Retina (tissue), 1 donor: ENCODE measurements around the gene WAS.
"Not testable (repeated sequence)": the region's sequence is repeated elsewhere in the genome, so short reads cannot be mapped to it uniquely, and the experiment has no call there.

ENCODE experiments used
- DNase-seq: peaks from one replicate; pipeline ENCODE4 v3.0.0-alpha.2; 2016

WAS gene

GRCh38 chrX:48688531-48689150 is 5.0 kb downstream of the WAS start:
- no peak for DNase-seq

GRCh38 chrX:48689208-48689920 is 5.8 kb downstream of the WAS start:
- no peak for DNase-seq

GRCh38 chrX:48691746-48692145 is 8.1 kb downstream of the WAS start:
- DNase-seq: not testable (repeated sequence)

GRCh38 chrX:48694776-48695533 is 11.4 kb downstream of the WAS start:
- peak; percentile 45 for DNase-seq

- DNase-seq: no peak
Observed at GRCh38 chrX:48695534-48695896, 11.9 kb downstream of the WAS start.

GRCh38 chrX:48695925-48696300 is 12.3 kb downstream of the WAS start:
- no peak for DNase-seq

- peak; percentile 90 for DNase-seq
Observed at GRCh38 chrX:48696301-48696908, 12.8 kb downstream of the WAS start, which contains the start of gene SUV39H1. Gene SUV39H1 (plus strand): TSS chrX:48696734. CDS start chrX:48696785, 51 bp downstream.

- peak; percentile 33 for DNase-seq
Observed at GRCh38 chrX:48696909-48697727, 13.5 kb downstream of the WAS start.

GRCh38 chrX:48698306-48698705 is 14.7 kb downstream of the WAS start:
- DNase-seq: no peak

GRCh38 chrX:48700246-48700645 is 16.6 kb downstream of the WAS start:
- no peak for DNase-seq

- DNase-seq: no peak
Observed at GRCh38 chrX:48700951-48701653, 17.5 kb downstream of the WAS start.

- DNase-seq: no peak
Observed at GRCh38 chrX:48702032-48702431, 18.4 kb downstream of the WAS start.

GRCh38 chrX:48702716-48703115 is 19.1 kb downstream of the WAS start:
- no peak for DNase-seq

GRCh38 chrX:48703228-48703627 is 19.6 kb downstream of the WAS start:
- DNase-seq: no peak

- DNase-seq: no peak
Observed at GRCh38 chrX:48703642-48704481, 20.3 kb downstream of the WAS start.

GRCh38 chrX:48705871-48706270 is 22.3 kb downstream of the WAS start:
- no peak for DNase-seq

GRCh38 chrX:48709522-48710112 is 26.0 kb downstream of the WAS start:
- DNase-seq: no peak

- no peak for DNase-seq
Observed at GRCh38 chrX:48711162-48711928, 27.7 kb downstream of the WAS start.

- no peak for DNase-seq
Observed at GRCh38 chrX:48711929-48712505, 28.4 kb downstream of the WAS start.
